Astrocyte of the cerebellum (primary cell): Measurements from ENCODE around the gene FBXO21.
A peak's percentile ranks its signal among the peaks of the same experiment; 100 is the strongest.
"Not testable (repeated sequence)": the region's sequence is repeated elsewhere in the genome, so short reads cannot be mapped to it uniquely, and the experiment has no call there.

Source experiments
- DNase-seq: peaks from one replicate; pipeline ENCODE4 v3.0.0-alpha.2; 2011; ENCODE audit warnings: low read depth
- H3K4me3 ChIP-seq: 2 replicates; pipeline ENCODE4 v1.5.1; 2011; ENCODE audit warnings: mild to moderate bottlenecking, low read depth, low read length, moderate library complexity
- in situ Hi-C: cut with HindIII; loops from 2 replicates; pipeline ENCODE4 v1.10.0; 2017; ENCODE audit warnings: low sequenced_read_pairs
- TF ChIP-seq, protein P1 (sequence below): IDR thresholded peaks from 2 replicates; pipeline ENCODE4 v1.5.1; 2012; ENCODE audit warnings: low read length, low read depth, moderate library complexity, mild to moderate bottlenecking; ENCODE audit errors: missing control alignments

Gene FBXO21

DNA sequence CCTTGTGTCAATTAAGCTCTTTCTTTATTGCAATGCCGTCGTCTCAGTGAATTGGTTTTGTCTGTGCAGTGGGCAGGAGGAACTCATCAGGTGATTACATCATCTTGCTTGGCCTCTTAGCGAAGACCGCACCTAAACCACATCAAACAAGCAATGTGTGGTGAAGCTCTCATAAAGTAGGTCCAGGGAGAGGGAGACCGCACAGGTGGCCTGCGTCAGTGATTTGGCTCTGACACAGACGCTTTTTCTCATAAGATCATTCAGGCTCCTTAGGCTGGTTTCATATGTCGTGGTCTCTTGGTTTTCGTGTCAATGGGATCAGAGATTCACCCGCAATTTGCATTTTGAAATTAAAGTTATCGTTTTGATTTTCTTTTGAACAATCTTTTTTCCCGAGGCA, 84.4 kb downstream of the FBXO21 start:
- H3K4me3 ChIP-seq: no peak overlapping the region
- TF ChIP-seq, protein P1, sequence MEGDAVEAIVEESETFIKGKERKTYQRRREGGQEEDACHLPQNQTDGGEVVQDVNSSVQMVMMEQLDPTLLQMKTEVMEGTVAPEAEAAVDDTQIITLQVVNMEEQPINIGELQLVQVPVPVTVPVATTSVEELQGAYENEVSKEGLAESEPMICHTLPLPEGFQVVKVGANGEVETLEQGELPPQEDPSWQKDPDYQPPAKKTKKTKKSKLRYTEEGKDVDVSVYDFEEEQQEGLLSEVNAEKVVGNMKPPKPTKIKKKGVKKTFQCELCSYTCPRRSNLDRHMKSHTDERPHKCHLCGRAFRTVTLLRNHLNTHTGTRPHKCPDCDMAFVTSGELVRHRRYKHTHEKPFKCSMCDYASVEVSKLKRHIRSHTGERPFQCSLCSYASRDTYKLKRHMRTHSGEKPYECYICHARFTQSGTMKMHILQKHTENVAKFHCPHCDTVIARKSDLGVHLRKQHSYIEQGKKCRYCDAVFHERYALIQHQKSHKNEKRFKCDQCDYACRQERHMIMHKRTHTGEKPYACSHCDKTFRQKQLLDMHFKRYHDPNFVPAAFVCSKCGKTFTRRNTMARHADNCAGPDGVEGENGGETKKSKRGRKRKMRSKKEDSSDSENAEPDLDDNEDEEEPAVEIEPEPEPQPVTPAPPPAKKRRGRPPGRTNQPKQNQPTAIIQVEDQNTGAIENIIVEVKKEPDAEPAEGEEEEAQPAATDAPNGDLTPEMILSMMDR: no peak
- DNase-seq: no peak
- in situ Hi-C loops: loop anchor here (5.0 kb wide), 1 partner anchor 79 kb away; no protein-coding TSS in a partner anchor

DNA sequence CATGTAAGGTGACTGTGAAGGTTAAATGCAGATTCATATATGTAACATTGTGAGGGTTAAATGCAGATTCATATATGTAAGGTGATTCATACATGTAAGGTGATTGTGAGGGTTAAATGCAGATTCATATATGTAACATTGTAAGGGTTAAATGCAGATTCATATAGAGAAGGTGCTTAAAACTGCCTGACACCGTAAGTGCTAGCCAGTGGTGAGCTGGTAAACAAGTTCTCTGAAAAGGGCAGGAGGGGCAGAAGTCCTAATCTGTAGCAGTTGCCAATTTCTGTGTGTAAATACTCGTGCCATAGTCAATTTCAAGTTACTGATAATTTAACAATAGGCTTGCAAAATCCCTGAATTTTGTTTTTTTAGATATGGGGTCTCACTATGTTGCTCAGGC, 86.3 kb downstream of the FBXO21 start:
- H3K4me3 ChIP-seq, in situ Hi-C loops: not testable (repeated sequence)

DNA sequence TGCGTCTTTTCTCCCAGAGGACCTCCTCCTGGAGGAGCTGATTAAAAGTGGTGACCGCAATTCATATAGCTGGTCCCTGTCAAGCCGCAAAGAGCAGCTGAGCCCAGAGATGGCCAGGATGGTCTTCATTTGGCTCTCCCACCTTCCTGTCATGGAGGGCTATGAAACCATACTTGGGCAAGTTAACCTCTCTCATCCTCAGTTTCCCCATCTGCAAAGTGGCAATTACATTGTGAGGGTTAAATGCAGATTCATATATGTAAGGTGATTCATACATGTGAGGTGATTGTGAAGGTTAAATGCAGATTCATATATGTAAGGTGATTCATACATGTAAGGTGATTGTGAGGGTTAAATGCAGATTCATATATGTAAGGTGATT, 87.5 kb downstream of the FBXO21 start:
- no peak overlapping the region for H3K4me3 ChIP-seq
- TF ChIP-seq, protein P1: no peak
- no peak for DNase-seq
- in situ Hi-C loops: no loop called here

More for the DNA sequence above, 86.3 kb downstream of the FBXO21 start:
- not testable (repeated sequence) for DNase-seq

DNA sequence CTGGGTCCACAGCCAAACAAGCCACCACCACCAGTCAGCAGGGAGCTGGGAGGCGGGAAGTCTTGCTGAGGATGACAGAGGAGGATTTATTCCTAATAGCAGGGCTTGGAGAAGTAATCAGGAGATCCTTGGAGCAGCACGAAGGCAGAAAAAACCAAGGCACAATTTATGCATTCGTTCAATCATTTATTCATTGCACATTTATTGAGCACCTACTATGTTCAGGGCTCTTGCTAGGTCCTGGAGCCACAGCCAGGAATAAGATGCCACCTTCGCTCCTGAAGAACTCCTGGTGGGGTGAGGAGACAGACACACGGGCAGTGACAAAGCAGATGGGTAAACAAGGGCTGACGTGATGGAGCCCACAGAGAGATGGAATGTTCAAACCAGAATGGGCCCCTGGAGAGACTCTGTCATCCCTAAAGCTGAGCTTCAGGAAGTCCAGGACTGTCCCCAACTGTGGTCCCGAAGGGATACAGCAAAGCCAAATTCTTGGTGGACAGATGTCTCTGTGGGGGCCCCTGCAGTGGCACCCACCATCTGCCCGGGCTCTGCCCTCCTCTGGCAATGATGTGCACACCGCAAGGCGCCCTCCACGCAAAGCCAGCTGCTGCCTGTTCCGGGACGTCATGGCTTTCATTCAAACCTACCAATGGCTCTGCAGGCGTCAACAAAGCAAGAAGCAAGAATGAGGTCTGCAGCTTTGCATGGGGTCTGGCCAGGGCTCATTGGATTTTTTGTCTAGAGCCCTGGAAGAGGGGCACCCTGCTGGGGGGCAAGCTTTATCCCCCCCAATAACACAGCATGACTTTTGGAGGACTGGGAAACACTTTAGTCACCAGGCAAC, 88.1 kb downstream of the FBXO21 start:
- TF ChIP-seq, protein P1: no peak
- no peak overlapping the region for H3K4me3 ChIP-seq
- no peak for DNase-seq
- in situ Hi-C loops: no loop called here

DNA sequence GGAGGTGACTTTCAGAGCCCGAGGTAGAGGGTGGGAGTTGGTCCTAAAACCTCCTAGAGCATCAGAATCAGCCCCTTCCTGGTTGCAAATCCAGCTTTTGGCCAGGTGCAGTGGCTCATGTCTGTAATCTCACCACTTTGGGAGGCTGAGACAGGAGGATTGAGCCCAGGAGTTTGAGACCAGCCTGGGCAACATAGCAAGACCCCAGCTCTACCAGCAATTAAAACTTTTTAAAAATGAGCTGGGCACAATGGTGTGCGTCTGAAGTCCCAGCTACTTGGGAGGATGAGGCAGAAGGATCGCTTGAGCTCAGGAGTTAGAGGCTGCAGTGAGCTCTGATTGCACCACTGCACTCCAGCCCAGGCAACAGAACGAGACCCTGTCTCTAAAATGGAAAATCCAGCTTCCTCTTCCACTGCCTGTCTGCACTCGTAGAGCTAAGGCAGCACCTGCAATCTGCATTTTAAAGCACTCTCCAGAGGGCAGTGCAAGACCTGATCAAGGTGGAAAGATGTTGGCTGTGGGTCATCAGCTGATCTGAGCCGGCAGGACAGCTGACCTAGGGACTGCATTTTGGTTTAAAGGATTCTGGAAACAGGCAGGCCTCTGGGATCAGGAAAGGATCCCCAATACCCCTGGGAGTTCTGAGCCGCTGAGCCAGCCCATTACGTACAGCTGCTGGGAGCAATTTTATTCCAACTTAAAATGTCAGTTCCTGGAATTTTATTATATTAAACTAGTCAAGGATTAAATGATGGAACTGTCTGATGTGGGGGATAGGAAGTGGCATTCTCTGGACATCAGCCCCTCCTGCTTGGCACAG, 89.2 kb downstream of the FBXO21 start:
- DNase-seq: no peak
- no peak overlapping the region for H3K4me3 ChIP-seq
- TF ChIP-seq, protein P1: no peak
- in situ Hi-C loops: no loop called here

DNA sequence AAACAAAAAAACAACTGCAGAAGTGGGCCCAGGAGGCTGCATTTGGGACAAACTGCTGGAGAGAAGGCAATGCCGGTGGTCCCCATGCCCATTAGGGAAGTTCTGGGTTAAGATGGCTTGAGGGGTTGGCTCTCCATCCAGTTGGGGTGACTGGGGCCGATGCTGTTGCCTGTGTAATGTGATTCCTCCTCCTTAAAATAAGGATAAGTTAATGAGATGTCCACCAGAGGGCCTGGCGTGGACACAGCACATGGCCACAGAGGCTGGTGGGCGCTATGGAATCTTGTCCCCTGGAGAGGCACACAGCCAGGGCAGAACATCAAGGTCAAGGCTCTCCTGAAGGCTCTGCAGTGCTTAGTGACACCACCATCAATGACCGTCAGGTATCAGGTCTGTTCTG, 90.0 kb downstream of the FBXO21 start:
- in situ Hi-C loops: no loop called here

More for the DNA sequence above, 90.0 kb downstream of the FBXO21 start:
- H3K4me3 ChIP-seq: no peak overlapping the region
- TF ChIP-seq, protein P1: peak; percentile 35
- no peak for DNase-seq
